HG03039 (cell line): Measurements from ENCODE around the gene C11orf24.
"Not testable (repeated sequence)": the region's sequence is repeated elsewhere in the genome, so short reads cannot be mapped to it uniquely, and the experiment has no call there.

ENCODE experiments used
- ATAC-seq: cut with Tn5 transposase; IDR thresholded peaks from one replicate; pipeline ENCODE4 v1.9.1; 2021; ENCODE audit warnings: mild to moderate bottlenecking, moderate library complexity; ENCODE audit not compliant: unreplicated experiment

Gene C11orf24

GRCh38 chr11:68256331-68256741 is 15.4 kb downstream of the C11orf24 start:
- ATAC-seq = no peak

GRCh38 chr11:68255526-68255925 is 16.2 kb downstream of the C11orf24 start:
- ATAC-seq = no peak

DNA sequence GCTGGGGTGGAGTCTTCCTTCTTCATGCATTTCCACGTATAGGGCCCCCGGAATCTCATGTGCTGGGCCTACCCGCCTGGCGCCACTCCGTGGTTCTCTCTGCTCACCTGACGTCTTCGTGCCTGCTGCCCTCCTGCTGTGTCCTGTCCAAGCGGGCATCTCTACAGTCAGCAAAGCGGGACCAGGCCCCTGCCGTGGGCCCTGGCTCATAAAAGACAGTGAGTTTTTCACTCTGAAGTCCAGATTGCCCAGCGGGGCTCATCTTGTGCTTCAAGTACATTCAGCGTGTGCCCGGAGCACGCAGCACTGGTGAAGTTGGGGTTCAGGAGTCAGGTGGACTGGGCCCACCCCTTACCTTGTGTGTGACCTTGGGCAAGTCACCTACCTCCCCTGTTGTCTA is 17.4 kb downstream of the C11orf24 start:
- no peak for ATAC-seq

- no peak for ATAC-seq
Observed at GRCh38 chr11:68251765-68252164, 20.0 kb downstream of the C11orf24 start.

GRCh38 chr11:68244912-68245311 is 26.9 kb downstream of the C11orf24 start:
- not testable (repeated sequence) for ATAC-seq

DNA sequence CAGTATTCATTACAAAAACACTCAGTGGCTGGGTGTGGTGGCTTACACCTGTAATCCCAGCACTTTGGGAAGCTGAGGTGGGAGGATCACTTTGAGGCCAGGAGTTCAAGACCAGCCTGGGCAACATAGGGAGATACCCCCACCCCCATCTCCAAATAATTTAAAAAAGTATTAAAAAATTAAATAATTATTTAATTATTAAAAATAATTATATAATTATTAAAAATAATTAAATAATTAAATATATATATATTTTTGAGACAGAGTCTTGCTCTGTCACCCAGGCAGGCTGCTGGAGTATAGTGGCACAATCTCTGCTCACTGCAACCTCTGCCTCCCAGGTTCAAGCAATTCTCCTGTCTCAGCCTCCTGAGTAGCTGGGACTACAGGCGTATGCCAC is 27.9 kb downstream of the C11orf24 start:
- ATAC-seq = not testable (repeated sequence)

- no peak for ATAC-seq
Observed at GRCh38 chr11:68242616-68243015, 29.2 kb downstream of the C11orf24 start.

- ATAC-seq = no peak
Observed at GRCh38 chr11:68231621-68232020, 40.2 kb downstream of the C11orf24 start.

DNA sequence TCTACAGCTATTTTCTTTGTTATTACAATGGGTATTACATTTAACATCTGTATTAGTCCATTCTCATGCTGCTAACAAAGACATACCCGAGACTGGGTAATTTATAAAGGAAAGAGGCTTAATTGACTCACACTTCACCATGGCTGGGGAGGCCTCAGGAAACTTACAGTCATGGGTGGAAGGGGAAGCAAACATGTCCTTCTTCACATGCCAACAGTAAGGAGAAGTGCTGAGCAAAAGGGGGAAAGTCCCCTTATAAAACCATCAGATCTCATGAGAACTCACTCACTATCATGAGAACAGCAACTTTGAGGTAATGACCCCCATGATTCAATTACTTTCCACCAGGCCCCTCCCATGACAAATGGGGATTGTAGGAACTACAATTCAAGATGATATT is 42.2 kb downstream of the C11orf24 start:
- no peak for ATAC-seq

- no peak for ATAC-seq
Observed at GRCh38 chr11:68226421-68226820, 45.4 kb downstream of the C11orf24 start.

DNA sequence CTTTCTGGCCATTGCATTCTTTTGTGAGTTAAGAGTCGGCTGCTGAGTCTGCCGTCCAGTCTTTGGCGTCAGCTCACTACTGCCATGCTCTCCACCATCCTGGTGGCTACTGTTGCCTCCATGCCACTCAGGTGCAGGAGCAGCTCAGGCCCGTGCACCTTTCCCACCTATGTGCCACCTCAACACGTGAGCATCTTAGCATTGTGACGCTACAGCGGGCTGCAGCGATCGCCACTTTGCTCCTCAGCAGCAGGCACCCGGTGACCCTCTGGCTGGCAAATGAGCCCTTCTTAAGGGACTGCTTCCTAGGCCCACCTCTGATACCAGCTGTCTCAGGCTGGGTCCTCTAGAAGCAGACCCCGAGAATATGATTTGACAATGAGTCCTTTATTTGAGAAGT is 47.2 kb downstream of the C11orf24 start:
- ATAC-seq = no peak

DNA sequence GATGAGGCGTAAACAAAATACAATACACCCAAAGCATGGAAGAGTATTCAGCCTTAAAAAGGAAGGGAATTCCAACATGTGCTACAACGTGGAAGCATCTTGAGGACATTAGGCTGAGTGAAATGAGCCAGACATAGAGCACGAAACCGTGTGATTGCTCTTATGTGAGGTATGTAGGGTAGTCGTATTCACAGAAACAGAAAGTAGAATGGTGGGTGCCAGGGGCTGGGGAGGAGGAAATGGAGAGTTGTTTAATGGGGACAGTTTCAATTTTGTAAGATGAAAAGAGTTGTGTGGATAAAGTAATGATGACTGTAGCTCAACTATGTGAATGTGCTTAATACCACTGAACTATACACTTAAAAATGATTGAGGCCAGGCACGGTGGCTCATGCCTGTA is 48.5 kb downstream of the C11orf24 start:
- ATAC-seq = no peak

- no peak for ATAC-seq
Observed at GRCh38 chr11:68221406-68221805, 50.4 kb downstream of the C11orf24 start.

- ATAC-seq = no peak
Observed at GRCh38 chr11:68216171-68216938, 55.4 kb downstream of the C11orf24 start.

DNA sequence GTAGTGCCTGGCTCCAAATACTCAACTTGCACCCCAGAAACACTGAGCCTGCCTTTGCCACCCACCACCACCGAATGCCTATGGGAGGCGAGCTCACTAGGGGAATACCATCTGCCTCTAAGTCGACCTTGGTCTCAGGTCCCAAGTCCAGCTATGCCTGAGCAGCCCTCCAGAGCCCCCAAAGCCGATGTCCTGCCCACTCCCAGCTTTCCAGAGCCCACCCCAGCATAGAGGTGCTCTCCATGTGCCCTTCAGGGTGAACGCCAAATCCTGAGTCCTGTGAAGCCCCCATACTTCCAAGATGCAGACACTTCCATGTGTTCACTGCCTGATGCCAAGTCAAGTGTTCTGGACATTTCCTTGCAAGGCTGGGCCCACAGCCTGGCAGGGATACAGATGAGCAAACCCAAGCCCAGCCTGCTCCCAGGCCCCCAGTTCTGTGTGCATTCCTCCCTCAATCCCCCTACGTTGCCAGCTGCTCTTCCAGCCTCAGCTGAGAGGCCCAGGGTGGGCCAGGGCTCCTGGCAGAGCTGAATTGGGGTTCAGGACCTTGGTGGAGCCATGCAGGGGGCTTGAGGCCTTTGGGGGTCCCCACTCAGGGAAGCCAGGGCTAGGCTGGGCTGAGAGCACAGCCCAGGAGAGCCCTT is 56.1 kb downstream of the C11orf24 start:
- ATAC-seq = no peak

GRCh38 chr11:68215087-68215445 is 56.7 kb downstream of the C11orf24 start:
- no peak for ATAC-seq

GRCh38 chr11:68214173-68215086 is 57.3 kb downstream of the C11orf24 start:
- ATAC-seq = no peak

DNA sequence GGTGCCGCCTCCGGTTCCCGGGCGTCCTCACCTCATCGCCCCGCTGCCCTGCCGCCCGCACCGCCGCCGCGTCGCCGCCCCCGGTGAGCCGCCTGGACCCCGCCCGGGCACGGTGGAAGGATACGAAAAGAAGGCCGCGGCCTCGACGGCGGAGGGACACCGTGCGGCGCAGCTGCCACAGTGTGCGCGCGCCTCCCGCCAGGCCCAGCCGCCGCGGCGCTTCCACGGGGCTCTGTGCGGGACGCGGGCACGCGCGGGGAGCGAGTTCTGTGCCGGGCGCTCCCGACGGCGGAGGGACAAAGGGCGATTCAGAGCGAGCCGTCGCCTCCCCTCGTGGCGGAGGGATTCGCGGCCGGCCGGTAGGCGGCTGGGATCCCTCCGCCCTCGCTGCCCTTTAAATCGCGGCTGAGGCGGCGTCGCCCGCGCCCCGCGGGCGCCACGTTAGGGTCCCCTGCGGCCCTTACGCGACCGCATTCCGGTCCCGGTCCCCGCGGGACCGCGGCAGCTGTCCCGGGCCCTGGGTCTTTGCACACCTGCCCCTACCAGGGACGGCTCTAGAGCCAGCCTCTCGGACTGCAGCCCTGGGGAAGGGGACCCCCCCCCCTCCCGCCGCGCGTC is 58.1 kb downstream of the C11orf24 start:
- ATAC-seq = peak; percentile 43

GRCh38 chr11:68213135-68213515 is 58.6 kb downstream of the C11orf24 start, which contains the start of gene KMT5B:
KMT5B (minus strand) TSS chr11:68213296; CDS start chr11:68190076, 23,220 bp downstream.
- ATAC-seq = no peak

DNA sequence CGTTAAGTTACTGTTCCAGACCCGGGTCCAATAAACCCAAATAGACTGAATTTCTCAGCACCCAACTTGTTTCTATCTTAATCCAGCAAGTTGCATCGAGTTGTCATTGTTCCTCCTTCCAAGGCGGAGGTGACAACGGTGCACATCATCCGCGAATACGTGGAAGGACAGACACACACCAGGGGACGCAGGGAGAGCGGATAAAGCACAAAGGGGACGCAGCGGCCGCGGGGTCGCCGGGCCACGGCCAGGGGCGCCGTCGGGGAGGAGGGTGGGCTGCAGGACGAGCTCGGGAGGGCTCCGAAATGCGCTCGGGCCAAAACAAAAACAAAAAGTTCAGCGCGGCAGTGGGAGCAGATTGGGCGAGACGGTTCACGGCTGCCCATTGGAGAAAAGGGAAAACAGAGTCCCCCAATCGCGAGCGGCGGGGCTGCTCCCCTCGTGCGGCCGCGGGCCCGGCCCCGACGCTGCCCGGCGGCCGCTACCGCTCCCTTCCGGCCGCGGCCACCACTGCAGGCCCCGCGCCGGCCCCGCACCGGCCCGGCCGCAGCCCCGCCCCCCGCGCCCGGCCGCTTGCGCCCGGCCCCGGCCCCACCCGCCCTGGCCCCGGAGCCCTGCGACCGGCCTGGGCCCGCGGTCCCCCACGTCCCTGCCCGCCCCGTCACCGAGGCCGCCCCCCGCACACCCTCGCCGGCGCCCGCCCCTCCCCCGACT is 59.2 kb downstream of the C11orf24 start:
- ATAC-seq = peak; percentile 29
